Measurements from ENCODE around the gene HTR3D.

- no peak for TF ChIP-seq CTCF (IDR thresholded peaks at IDR 0.05)
- no peak for TF ChIP-seq POLR2A (IDR thresholded peaks at IDR 0.05)
Observed at GRCh38 chr3:184011937-184012889, 19.3 kb upstream of the HTR3D start.
